HCT116 (cell line): ENCODE results near the gene EEF2.

Experiments used
- CEBPB ChIP-seq: IDR thresholded peaks from 2 replicates; pipeline ENCODE4 v1.6.1; 2012; ENCODE audit warnings: low read depth
- CTCF ChIP-seq, 3 experiments: fragments of 200-600 bp in 1 of 3; sonication (generic) in 1 of 3; IDR thresholded peaks in 2 of 3; conservative IDR thresholded peaks in 1 of 3; 2 replicates each; pipeline ENCODE4 v1.5.1; 2012 to 2017; ENCODE audit warnings: low read depth in 2 of 3, low read length in 2 of 3, antibody characterized with exemption in 1 of 3, borderline replicate concordance in 1 of 3, control low read depth in 1 of 3, mild to moderate bottlenecking in 1 of 3, mixed read lengths in 1 of 3, mixed run types in 1 of 3, moderate library complexity in 1 of 3; ENCODE audit not compliant: insufficient read depth in 1 of 3
- EGR1 ChIP-seq: IDR thresholded peaks from 2 replicates; pipeline ENCODE4 v1.6.1; 2012; ENCODE audit warnings: low read depth
- EZH2 ChIP-seq: fragments of 200-600 bp; sonication (generic); IDR thresholded peaks from 2 replicates; pipeline ENCODE4 v1.6.1; 2017; ENCODE audit warnings: antibody characterized with exemption, mixed run types
- FOSL1 ChIP-seq: IDR thresholded peaks from 2 replicates; pipeline ENCODE4 v1.6.1; 2012; ENCODE audit warnings: low read depth
- POLR2A ChIP-seq: IDR thresholded peaks from 2 replicates; pipeline ENCODE4 v1.7.0; 2011; ENCODE audit warnings: borderline replicate concordance; ENCODE audit not compliant: insufficient read depth, insufficient read length; ENCODE audit errors: extremely low read depth
- POLR2AphosphoS5 ChIP-seq: IDR thresholded peaks from 2 replicates; pipeline ENCODE4 v1.6.1; 2011; ENCODE audit warnings: mild to moderate bottlenecking, low read depth, low read length, moderate library complexity
- RAD21 ChIP-seq: IDR thresholded peaks from 2 replicates; pipeline ENCODE4 v1.6.1; 2012; ENCODE audit warnings: low read depth, mild to moderate bottlenecking
- SP1 ChIP-seq: IDR thresholded peaks from 2 replicates; pipeline ENCODE4 v1.6.1; 2012; ENCODE audit warnings: low read depth
- TCF7L2 ChIP-seq: IDR thresholded peaks from 2 replicates; pipeline ENCODE4 v1.7.0; 2011; ENCODE audit warnings: borderline replicate concordance, inconsistent platforms; ENCODE audit not compliant: insufficient read depth, insufficient read length; ENCODE audit errors: extremely low read depth
- YY1 ChIP-seq: IDR thresholded peaks from 2 replicates; pipeline ENCODE4 v1.6.1; 2011; ENCODE audit warnings: low read length, low read depth, moderate library complexity, mild to moderate bottlenecking; ENCODE audit not compliant: insufficient replicate concordance; ENCODE audit errors: extremely low read depth
- ZBTB33 ChIP-seq: IDR thresholded peaks from 2 replicates; pipeline ENCODE4 v1.6.1; 2011; ENCODE audit warnings: mild to moderate bottlenecking, low read length, moderate library complexity; ENCODE audit not compliant: insufficient replicate concordance; ENCODE audit errors: extremely low read depth
- ZNF274 ChIP-seq: fragments of 200-500 bp; sonication (Bioruptor generic); IDR thresholded peaks from 2 replicates; pipeline ENCODE4 v1.6.1; 2014; ENCODE audit warnings: mild to moderate bottlenecking, low read depth, low read length, inconsistent platforms

- TF ChIP-seq POLR2A = no peak
- no peak for TF ChIP-seq CTCF (IDR thresholded peaks at IDR 0.05 in 2 of 3, conservative IDR thresholded peaks at IDR 0.05 in 1 of 3; ENCODE audit: borderline replicate concordance in 1 of 3, insufficient read depth in 1 of 3, low read depth in 2 of 3, low read length in 2 of 3)
- TF ChIP-seq RAD21 = no peak
- no peak for TF ChIP-seq SP1
- no peak for TF ChIP-seq TCF7L2
- TF ChIP-seq POLR2AphosphoS5 = no peak
- TF ChIP-seq EZH2 = no peak
- no peak for TF ChIP-seq ZBTB33
- no peak for TF ChIP-seq FOSL1
- no peak for TF ChIP-seq ZNF274
- no peak for TF ChIP-seq EGR1
- no peak for TF ChIP-seq YY1
- TF ChIP-seq CEBPB = no peak
Observed at GRCh38 chr19:3959766-3960131, 25.5 kb downstream of the EEF2 start.
